Sigmoid colon (tissue), 4 donors: ENCODE results near the gene BARD1.

ENCODE experiments used
- CTCF ChIP-seq, 4 experiments: fragments of 450-650 bp in 3 of 4; fragments of 200-600 bp in 1 of 4; IDR thresholded peaks; one replicate each; pipeline ENCODE4 v1.5.1; 2016 to 2019; ENCODE audit warnings: antibody characterized with exemption in 4 of 4, mild to moderate bottlenecking in 3 of 4, moderate library complexity in 2 of 4
- EP300 ChIP-seq, 4 donors: sonication (generic); formaldehyde crosslinking; IDR thresholded peaks; one replicate each; pipeline ENCODE4 v1.6.1; 2017; ENCODE audit warnings: antibody characterized with exemption in 4 of 4
- POLR2A ChIP-seq, 2 donors: fragments of 450-650 bp; IDR thresholded peaks; one replicate each; pipeline ENCODE4 v1.6.1; 2016; ENCODE audit warnings: antibody characterized with exemption in 2 of 2, mild to moderate bottlenecking in 2 of 2, moderate library complexity in 2 of 2
- POLR2AphosphoS5 ChIP-seq, 4 donors: sonication (generic); formaldehyde crosslinking; IDR thresholded peaks; one replicate each; pipeline ENCODE4 v1.6.1; 2017; ENCODE audit warnings: antibody characterized with exemption in 4 of 4

DNA sequence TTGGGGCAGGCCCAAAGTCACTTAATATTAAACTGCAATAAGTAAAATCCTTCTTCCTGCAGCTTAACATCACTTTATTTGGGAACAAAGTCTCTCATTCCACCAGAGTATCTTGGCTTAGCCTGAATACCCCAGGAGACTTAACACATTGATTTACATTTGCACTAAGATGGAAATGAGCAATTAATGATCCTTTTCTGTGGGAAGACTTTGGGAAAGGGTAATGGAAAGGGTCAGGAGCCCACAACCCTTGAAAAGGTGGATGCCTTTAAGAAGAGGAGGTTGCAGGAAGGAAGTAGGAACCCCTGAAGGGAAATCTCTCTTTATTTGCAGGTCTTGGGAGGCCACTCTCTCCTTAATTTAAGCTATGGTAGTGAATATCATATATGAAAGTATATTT is 28.0 kb upstream of the BARD1 start:
- TF ChIP-seq CTCF (IDR thresholded peaks at IDR 0.05) (no peak), POLR2AphosphoS5 (IDR thresholded peaks at IDR 0.05) (no peak), EP300 (IDR thresholded peaks at IDR 0.05) (no peak), POLR2A (IDR thresholded peaks at IDR 0.05) (no peak)
